Smooth muscle cell (in vitro differentiated cells): ENCODE measurements around the gene ANKRD1. TPM values are rescaled to one million over a fixed set of nuclear protein-coding genes. Genes with fewer than 3 reads are reported as not detected.

Experiments
- DNase-seq: peaks from one replicate; lab custom pipeline; 2025; ENCODE audit not compliant: unreplicated experiment; lab: John Stamatoyannopoulos, UW
- H2AFZ ChIP-seq: fragments of 200-600 bp; sonication (generic); 2 replicates; pipeline ENCODE4 v1.6.0; 2016; ENCODE audit warnings: antibody characterized with exemption, low read depth, mild to moderate bottlenecking
- H3F3A ChIP-seq: fragments of 200-600 bp; sonication (generic); 2 replicates; pipeline ENCODE4 v1.6.0; 2017; ENCODE audit warnings: antibody characterized with exemption, low read depth
- H3K27ac ChIP-seq: fragments of 200-600 bp; sonication (generic); 2 replicates; pipeline ENCODE4 v1.5.1; 2016; ENCODE audit warnings: low read depth, mild to moderate bottlenecking
- H3K27me3 ChIP-seq: fragments of 200-600 bp; sonication (generic); 2 replicates; pipeline ENCODE4 v1.6.1; 2016; ENCODE audit warnings: low read depth, mild to moderate bottlenecking
- H3K36me3 ChIP-seq: fragments of 200-600 bp; sonication (generic); 2 replicates; pipeline ENCODE4 v1.5.1; 2016; ENCODE audit warnings: low read depth
- H3K4me1 ChIP-seq: fragments of 200-600 bp; sonication (generic); 2 replicates; pipeline ENCODE4 v1.5.1; 2016; ENCODE audit warnings: low read depth
- H3K4me2 ChIP-seq: fragments of 200-600 bp; sonication (generic); 2 replicates; pipeline ENCODE4 v1.6.0; 2016; ENCODE audit warnings: mild to moderate bottlenecking
- H3K4me3 ChIP-seq: fragments of 200-600 bp; sonication (generic); 2 replicates; pipeline ENCODE4 v1.5.1; 2016; ENCODE audit warnings: mild to moderate bottlenecking
- H3K79me2 ChIP-seq: fragments of 200-600 bp; sonication (generic); 2 replicates; pipeline ENCODE4 v1.6.0; 2016; ENCODE audit warnings: low read depth, mild to moderate bottlenecking
- H3K9ac ChIP-seq: fragments of 200-600 bp; sonication (generic); 2 replicates; pipeline ENCODE4 v1.6.0; 2016; ENCODE audit warnings: low read depth
- H3K9me3 ChIP-seq: fragments of 200-600 bp; sonication (generic); replicated peaks from 2 replicates; pipeline ENCODE4 v1.5.1; 2016; ENCODE audit warnings: low read depth
- H4K20me1 ChIP-seq: fragments of 200-600 bp; sonication (generic); 2 replicates; pipeline ENCODE4 v1.6.0; 2016; ENCODE audit warnings: low read depth
- WGBS: methylation state at CpG from one replicate; pipeline ENCODE4 v1.1.7; 2016; ENCODE audit warnings: low lambda C conversion rate; 5-methylcytosine and 5-hydroxymethylcytosine counted together
- polyA plus RNA-seq: library from polyadenylated mRNA; unstranded; fragments of >200 nt; fragmentation: Nextera tagmentation; extraction: Ambion mirVana; gene quantifications from 2 replicates; pipeline ENCODE4 v1.2.1, GENCODE V29; 2016
- total RNA-seq: library from RNA; depleted of rRNA; stranded (reverse); fragments of >200 nt; gene quantifications from 2 replicates; pipeline ENCODE4 v1.2.3, GENCODE V29; 2014
- TF ChIP-seq, protein P1 (sequence below): fragments of 200-600 bp; sonication (generic); IDR thresholded peaks from 2 replicates; pipeline ENCODE4 v1.5.1; 2017; ENCODE audit warnings: borderline replicate concordance, mild to moderate bottlenecking, antibody characterized with exemption; ENCODE audit not compliant: insufficient read depth, poor library complexity, severe bottlenecking

Gene ANKRD1
- total and polyA plus RNA-seq, 2 experiments from 2014 or later = 20.0 to 150 TPM

DNA sequence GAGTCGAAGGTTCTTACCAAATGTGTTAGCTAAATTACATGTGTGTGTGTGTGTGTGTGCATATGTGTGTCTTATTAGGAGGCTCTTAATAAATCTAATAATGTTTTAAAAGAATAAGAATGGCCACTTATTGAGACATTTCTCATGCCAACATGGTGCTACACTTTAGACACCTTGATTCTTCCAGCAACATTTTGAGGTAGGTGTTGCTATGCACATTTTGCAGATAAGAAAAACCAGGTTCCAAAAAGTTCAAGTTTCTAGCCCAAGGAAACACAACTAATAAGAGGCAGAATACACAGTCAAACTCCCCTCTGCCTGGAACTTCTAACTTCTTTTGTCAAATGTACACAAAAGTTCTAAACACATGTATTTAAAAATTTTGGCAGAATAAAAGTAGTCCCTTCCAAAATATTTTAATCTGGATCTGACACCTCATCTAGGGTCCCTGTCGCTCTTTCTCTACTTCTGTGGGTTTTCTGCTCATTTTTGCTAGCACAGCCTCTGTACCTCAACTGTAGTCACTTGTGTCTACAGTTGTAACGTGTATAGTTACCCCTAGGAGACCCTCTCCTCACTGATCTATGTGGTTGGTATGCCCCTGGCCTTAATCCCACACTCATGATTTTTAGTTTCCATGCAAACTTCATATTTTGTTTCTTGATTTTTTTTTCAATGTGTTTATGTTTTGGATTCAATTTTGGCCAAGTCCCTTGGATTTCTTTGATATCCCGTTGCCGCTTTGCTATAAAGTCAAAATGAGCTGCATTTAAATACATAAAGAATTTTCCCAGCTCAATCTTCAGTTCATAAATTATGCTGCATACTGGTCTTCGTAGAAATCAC is 4.3 kb downstream of the ANKRD1 start:
- Histone ChIP-seq H3K4me1 (peaks cover 3% of the 10 kb centered on the region), H3K79me2 (no peaks in the 10 kb centered on the region), H3K36me3 (no peaks in the 10 kb centered on the region), H3K27ac (no peak overlapping the region), H3K4me3 (no peak overlapping the region), H3K9ac (no peak overlapping the region), H4K20me1 (no peaks in the 10 kb centered on the region), H2AFZ (no peak overlapping the region), H3K9me3 (no peaks in the 10 kb centered on the region), H3F3A (no peaks in the 10 kb centered on the region), H3K27me3 (no peaks in the 10 kb centered on the region), H3K4me2 (no peak overlapping the region)
- DNase-seq = no peak
- TF ChIP-seq, protein P1, sequence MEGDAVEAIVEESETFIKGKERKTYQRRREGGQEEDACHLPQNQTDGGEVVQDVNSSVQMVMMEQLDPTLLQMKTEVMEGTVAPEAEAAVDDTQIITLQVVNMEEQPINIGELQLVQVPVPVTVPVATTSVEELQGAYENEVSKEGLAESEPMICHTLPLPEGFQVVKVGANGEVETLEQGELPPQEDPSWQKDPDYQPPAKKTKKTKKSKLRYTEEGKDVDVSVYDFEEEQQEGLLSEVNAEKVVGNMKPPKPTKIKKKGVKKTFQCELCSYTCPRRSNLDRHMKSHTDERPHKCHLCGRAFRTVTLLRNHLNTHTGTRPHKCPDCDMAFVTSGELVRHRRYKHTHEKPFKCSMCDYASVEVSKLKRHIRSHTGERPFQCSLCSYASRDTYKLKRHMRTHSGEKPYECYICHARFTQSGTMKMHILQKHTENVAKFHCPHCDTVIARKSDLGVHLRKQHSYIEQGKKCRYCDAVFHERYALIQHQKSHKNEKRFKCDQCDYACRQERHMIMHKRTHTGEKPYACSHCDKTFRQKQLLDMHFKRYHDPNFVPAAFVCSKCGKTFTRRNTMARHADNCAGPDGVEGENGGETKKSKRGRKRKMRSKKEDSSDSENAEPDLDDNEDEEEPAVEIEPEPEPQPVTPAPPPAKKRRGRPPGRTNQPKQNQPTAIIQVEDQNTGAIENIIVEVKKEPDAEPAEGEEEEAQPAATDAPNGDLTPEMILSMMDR = no peak
- 95% methylated on average over 6 of the region's 6 CpGs for WGBS

DNA sequence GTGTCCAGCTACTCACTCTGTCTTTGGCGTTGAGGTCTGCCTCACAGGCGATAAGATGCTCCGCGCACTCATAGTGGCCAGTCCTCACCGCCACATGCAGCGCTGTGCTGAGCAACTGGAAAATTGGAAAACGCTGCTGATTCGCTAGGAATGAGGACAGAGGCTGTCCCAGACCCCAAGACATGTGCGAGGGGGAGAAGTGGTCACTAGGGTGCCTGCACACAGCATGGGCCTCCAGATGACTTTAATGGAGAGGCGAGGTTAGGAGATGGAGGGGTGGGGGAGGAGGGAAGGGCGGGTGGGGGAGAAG is 5.2 kb downstream of the ANKRD1 start:
- Histone ChIP-seq H3K27me3 (no peaks in the 10 kb centered on the region), H3K36me3 (no peaks in the 10 kb centered on the region), H2AFZ (no peak overlapping the region), H3K79me2 (no peaks in the 10 kb centered on the region), H3K9me3 (no peaks in the 10 kb centered on the region), H3K27ac (no peak overlapping the region), H3K9ac (no peak overlapping the region), H3K4me1 (no peaks in the 10 kb centered on the region), H3K4me2 (no peak overlapping the region), H3F3A (no peaks in the 10 kb centered on the region), H4K20me1 (no peaks in the 10 kb centered on the region), H3K4me3 (no peak overlapping the region)
- over 99% methylated on average over 9 of the region's 11 CpGs for WGBS
- no peak for DNase-seq
- TF ChIP-seq, protein P1 = no peak

DNA sequence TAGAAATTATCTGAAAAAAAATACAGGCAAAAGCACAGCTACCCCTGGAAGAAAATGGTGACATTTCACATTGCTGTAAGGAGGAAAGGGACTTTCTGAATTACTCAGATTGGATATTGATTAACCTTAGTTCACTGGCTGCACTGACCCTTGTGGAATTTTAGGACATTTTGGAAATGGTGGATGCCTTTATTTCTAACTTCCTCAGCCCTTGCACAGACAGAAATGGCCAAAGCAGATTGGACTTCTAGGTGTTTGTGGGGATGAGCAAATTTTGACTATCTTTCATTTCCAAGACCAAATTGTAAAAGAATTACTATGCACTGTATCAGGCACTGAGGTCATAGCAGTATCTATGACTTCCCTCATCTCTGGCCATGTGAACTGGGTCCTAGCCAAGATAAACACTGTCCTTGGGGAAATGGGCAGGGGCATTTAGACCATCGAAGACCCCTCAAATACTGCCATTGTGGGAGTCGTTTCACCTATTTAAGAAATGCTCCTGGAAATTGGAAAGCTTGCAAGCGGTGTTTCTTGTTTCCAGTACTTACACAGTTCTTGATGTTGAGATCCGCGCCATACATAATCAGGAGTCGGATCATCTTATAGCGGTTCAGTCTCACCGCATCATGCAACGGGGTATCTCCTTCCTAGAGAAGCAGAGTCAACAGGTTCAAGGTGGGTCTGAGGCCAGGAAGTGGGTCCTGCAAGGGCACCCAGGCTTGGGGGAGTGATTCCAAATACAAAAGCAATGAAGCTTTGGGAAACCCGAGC is 5.7 kb downstream of the ANKRD1 start:
- Histone ChIP-seq H3K27ac (no peak overlapping the region), H3K9me3 (no peaks in the 10 kb centered on the region), H4K20me1 (no peaks in the 10 kb centered on the region), H3K27me3 (no peaks in the 10 kb centered on the region), H3F3A (no peaks in the 10 kb centered on the region), H2AFZ (no peak overlapping the region), H3K9ac (no peak overlapping the region), H3K79me2 (no peaks in the 10 kb centered on the region), H3K4me3 (no peak overlapping the region), H3K4me1 (no peaks in the 10 kb centered on the region), H3K4me2 (no peak overlapping the region), H3K36me3 (no peaks in the 10 kb centered on the region)
- no peak for DNase-seq
- 95% methylated on average over 10 of the region's 10 CpGs for WGBS
- TF ChIP-seq, protein P1 = no peak
